HT1080 (cell line): Measurements from ENCODE around the gene SRSF12. TPM values are rescaled to one million over a fixed set of nuclear protein-coding genes. Genes with fewer than 3 reads are reported as not detected.

Experiments
- small RNA-seq: library from RNA; depleted of rRNA; stranded (forward); fragments of <200 nt; gene quantifications from one replicate; pipeline ENCODE3, GENCODE V24; 2014
- total RNA-seq: library from RNA; depleted of rRNA; stranded (reverse); fragments of >200 nt; shearing (Covaris generic); gene quantifications from 2 replicates; pipeline ENCODE4 v1.2.3, GENCODE V29; 2014; rRNA removed

Gene SRSF12
- total RNA-seq, 1 experiment from 2014 or later = not detected

Small RNA genes lying within 50 kb of the gene (small RNA-seq; reads per million reads assigned to genes)
- gene RN7SL336P (not detected), gene RNU2-61P (0.86 reads per million, percentile 70 among the genes with 10 or more reads in this experiment)

Other genes starting within 250 kb of the SRSF12 start
- 17.0 and 18.1 TPM in 2 replicates for gene RNGTT, start 154.5 kb downstream of the SRSF12 start, total RNA-seq
- 7.7 and 10.8 TPM in 2 replicates for gene PNRC1, start 37.3 kb downstream of the SRSF12 start, total RNA-seq
- 17.5 and 22.4 TPM in 2 replicates for gene PM20D2, start 28.0 kb upstream of the SRSF12 start, total RNA-seq
- not detected in 2 replicates for gene GABRR1, start 99.3 kb upstream of the SRSF12 start, total RNA-seq
- 0.10 TPM in 1 of 2 replicates, not detected in the other for gene GABRR2, start 197.2 kb upstream of the SRSF12 start, total RNA-seq
- gene UBE2J1, start 234.7 kb upstream of the SRSF12 start, total RNA-seq = 21.2 and 25.1 TPM in 2 replicates